GM12801 (cell line): Measurements from ENCODE around the gene C4orf50.

ENCODE experiments used
- CTCF ChIP-seq: IDR thresholded peaks from one replicate; pipeline ENCODE4 v1.5.1; 2011; ENCODE audit warnings: control low read depth; ENCODE audit not compliant: insufficient read length; ENCODE audit errors: extremely low read depth

The C4orf50 gene

GRCh38 chr4:6023731-6024130 lies 5.5 kb upstream of the C4orf50 start:
- no peak for TF ChIP-seq CTCF

- TF ChIP-seq CTCF: no peak
Measured at GRCh38 chr4:6022607-6023288, 4.5 kb upstream of the C4orf50 start.

- no peak for TF ChIP-seq CTCF
Measured at GRCh38 chr4:6021831-6022606, 3.8 kb upstream of the C4orf50 start.

DNA sequence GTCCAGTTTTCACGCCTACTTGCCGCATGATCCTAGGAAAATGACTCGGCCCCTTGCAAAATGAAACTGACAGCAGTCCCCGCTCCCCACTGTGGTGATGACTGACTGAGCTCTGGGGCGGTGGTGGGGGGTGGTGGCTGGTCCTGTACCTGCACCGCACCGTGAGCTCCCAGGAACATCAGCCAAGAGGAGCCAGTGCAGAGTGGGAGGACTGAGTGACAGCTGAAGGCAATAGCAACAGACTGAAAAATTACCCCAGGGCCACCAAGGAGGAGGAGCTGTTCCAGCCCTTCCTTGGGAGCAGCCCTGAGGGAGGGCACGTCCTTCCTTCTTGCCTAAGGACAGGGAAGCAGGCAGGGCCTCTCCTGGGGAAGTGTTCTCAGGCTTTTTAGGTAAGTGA lies 2.4 kb upstream of the C4orf50 start:
- TF ChIP-seq CTCF: no peak

GRCh38 chr4:6019316-6020263 lies 1.4 kb upstream of the C4orf50 start:
- TF ChIP-seq CTCF: no peak

DNA sequence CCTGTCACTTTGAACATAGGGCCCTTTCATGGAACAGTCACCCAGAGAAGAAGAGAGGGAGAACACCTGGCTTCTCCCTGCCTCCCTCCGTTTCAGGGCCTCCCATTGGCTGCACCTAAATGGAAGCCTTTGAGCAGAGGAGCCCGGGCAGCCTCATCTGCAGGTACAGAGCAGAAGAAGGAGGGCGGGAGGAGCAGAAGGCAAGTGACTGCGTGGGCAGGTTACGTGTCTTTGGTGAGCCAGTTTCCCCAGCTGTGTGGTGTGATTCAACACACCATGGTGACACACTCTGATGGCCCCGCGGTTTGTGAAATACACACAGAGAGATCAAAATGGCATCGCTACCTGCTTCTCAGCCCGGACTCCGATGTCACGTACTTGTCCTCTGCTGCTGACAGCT lies 431 bp downstream of the C4orf50 start:
- TF ChIP-seq CTCF: no peak

DNA sequence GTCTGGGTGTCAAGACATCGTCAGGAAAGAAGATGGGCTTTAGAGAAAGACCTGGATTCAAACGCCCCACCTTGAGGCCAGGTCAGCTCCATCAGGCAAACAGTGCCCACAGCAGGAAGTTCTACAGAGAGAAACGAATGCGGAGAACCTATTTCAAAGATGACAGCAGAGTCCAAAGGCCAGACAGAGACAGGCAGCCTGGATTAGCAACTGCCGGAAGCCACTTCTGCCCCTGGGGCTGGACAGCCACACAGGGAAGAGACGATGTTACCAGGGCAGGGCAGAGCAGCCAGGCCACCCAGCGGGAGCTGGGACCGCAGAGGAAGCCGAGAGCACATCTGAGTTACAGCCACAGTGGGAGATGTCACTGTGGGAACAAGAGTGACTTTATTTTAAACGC lies 1.2 kb downstream of the C4orf50 start:
- TF ChIP-seq CTCF: no peak
